PC-3 (cell line): ENCODE measurements around the gene PNISR.

Source experiments
- EZH2 ChIP-seq: fragments of 300-600 bp; sonication (generic); IDR thresholded peaks from one replicate; pipeline ENCODE4 v1.6.1; 2017; ENCODE audit warnings: antibody characterized with exemption, mild to moderate bottlenecking, low read length; ENCODE audit not compliant: unreplicated experiment
- TF ChIP-seq, protein P1 (sequence below): fragments of 300-600 bp; sonication (generic); conservative IDR thresholded peaks from 2 replicates; pipeline ENCODE4 v1.5.1; 2017; ENCODE audit warnings: antibody characterized with exemption, low read depth, mild to moderate bottlenecking, low read length

DNA sequence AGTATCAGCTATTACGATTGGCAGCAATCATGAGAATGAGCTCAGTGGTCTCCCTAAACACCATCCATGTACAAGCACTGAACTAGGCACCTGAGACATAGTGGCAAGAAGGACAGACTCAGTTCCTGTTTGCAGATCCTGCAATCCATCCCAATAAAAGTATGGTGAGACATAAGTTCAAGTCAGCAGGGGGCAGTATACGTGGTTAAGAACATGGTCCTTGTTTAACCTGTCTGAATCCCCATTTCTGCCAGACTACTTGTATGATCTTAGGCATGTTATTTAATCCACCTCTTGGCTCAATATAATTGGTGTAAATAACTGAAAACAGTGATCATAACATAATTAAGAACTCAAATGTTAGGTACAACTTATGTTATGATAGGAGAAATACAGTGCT lies 33.2 kb upstream of the PNISR start:
- TF ChIP-seq, protein P1, sequence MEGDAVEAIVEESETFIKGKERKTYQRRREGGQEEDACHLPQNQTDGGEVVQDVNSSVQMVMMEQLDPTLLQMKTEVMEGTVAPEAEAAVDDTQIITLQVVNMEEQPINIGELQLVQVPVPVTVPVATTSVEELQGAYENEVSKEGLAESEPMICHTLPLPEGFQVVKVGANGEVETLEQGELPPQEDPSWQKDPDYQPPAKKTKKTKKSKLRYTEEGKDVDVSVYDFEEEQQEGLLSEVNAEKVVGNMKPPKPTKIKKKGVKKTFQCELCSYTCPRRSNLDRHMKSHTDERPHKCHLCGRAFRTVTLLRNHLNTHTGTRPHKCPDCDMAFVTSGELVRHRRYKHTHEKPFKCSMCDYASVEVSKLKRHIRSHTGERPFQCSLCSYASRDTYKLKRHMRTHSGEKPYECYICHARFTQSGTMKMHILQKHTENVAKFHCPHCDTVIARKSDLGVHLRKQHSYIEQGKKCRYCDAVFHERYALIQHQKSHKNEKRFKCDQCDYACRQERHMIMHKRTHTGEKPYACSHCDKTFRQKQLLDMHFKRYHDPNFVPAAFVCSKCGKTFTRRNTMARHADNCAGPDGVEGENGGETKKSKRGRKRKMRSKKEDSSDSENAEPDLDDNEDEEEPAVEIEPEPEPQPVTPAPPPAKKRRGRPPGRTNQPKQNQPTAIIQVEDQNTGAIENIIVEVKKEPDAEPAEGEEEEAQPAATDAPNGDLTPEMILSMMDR = peak; percentile 58
- TF ChIP-seq EZH2 = no peak
